NCI-H460 (cell line): ENCODE data around the gene XCL1. TPM values are rescaled to one million over a fixed set of nuclear protein-coding genes. Genes with fewer than 3 reads are reported as not detected.
"Not testable (repeated sequence)": the region's sequence is repeated elsewhere in the genome, so short reads cannot be mapped to it uniquely, and the experiment has no call there.

Experiments used
- DNase-seq: peaks from one replicate; pipeline ENCODE4 v3.0.0-alpha.2; 2016; ENCODE audit warnings: low read depth; ENCODE audit errors: extremely low read depth
- polyA plus RNA-seq: library from polyadenylated mRNA; depleted of rRNA; stranded (reverse); fragments of >200 nt; gene quantifications from 2 replicates; pipeline ENCODE4 v1.2.3, GENCODE V29; 2014; cell fraction: nucleus; rRNA removed
- total RNA-seq: library from RNA; depleted of rRNA; stranded (reverse); fragments of >200 nt; shearing (Covaris generic); gene quantifications from 2 replicates; pipeline ENCODE4 v1.2.3, GENCODE V29; 2014; rRNA removed

Gene XCL1, protein sequence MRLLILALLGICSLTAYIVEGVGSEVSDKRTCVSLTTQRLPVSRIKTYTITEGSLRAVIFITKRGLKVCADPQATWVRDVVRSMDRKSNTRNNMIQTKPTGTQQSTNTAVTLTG
- total RNA-seq = not detected in 2 replicates
- not detected in 2 replicates for polyA plus RNA-seq

DNA sequence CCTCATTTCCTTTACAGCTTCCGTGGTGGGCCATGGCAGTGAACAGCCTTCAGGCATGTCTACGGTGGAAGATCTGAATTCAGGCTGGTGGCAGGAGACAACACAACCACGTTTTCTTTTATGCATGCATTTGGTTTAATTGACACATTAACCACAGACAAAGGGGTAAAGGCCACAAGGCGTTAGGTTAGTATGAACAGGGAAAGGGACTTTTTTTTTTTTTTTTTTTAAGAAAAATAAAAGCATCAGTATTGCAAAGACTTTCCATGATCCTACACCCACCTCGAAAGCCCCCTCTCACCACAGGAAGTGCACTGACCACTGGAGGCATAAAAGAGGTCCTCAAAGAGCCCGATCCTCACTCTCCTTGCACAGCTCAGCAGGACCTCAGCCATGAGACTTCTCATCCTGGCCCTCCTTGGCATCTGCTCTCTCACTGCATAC lies at the start of gene XCL1:
Gene XCL1, plus strand, starts transcription at position 361 of the 444 bp plus-strand sequence. Its CDS starts 33 bp downstream, at position 394.
- not testable (repeated sequence) for DNase-seq

DNA sequence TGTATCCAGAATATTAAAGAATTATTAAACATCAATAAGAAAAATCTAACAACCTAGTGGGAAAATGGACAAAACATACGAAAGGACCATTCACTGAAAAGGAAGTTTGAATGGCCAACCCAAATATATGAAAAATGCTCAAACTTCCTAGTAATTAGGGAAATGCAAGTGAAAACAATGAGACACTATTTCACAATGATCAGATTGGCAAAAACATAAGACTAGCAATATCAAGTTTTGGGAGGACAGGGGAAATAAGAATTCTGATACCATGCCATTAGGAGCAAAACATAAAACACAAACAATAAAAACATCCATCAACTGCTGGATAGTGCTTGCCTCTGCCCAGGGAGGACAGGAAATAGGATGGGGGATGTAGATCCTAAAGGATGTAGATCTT lies 46.9 kb upstream of the XCL1 start:
- no peak for DNase-seq

DNA sequence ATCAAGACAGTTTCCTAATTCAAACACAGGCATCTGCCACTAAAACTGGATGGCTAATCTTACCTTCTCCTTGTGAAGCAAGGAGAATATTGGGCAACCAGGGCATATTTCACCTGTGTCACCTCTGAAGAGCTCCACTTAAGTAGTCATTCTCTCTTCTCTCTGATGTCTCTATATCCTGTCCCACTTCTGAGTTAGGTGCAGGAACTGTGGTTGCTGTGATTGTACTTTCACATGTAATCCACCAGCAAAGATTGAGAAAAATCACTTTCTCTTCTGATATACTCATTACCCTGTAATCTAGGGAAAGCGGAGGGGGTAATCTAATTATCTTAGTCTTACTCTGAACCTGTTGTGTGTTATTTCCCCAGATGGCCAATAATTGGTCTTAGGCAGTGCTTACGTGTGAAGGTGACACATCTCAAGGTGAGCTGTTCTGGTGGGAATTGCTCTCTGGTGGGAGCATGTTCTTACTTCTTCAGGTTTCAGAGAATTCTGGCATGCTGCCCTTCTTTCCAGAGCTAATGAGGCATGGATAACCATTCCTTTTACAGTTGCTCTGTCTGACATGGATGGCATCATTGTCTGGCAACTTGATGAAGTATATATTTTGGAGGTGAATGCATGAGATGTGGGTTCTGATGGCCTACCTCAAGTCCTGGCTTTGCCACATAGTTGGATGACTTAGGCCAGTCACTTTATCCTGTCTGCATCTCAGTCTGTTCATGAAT lies 44.6 kb upstream of the XCL1 start:
- DNase-seq = no peak

DNA sequence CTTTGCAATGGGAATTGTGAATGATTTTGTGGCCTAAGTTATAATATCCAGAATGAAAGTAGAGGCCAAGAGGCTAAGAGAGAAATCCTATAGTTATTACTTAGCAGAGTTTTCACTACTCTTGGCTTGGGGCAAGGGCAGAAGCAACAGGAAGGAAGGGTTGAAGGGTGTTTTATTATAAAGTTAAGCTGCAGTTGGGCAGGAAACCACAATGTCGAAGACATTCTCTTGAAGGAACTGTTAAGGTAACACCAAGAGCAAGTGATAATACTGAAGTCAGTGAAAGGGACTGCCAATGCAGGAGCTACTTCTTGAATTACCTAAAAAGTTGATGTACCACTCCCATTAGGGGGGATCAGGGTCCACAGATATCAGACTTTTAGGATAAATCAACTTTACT lies 40.9 kb upstream of the XCL1 start:
- DNase-seq = no peak

DNA sequence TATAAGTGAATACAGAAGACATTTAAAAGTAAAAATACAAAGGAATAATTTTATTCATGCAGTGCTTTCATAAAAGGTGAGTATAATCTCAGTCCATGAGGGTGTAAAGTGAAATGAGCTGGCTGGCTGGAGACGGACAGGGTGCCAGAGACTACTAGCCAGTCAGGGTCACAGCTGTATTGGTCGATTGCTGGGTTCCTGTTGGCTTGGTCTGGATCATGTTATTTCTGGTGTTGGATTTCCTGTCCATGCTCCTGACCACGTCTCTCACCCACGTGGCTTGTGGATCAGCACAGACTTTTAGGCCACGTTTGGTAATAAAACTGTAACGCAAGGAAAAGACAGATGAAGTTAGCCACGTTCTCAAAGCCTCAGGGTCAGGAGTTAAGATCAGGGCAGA lies 35.6 kb upstream of the XCL1 start:
- not testable (repeated sequence) for DNase-seq

DNA sequence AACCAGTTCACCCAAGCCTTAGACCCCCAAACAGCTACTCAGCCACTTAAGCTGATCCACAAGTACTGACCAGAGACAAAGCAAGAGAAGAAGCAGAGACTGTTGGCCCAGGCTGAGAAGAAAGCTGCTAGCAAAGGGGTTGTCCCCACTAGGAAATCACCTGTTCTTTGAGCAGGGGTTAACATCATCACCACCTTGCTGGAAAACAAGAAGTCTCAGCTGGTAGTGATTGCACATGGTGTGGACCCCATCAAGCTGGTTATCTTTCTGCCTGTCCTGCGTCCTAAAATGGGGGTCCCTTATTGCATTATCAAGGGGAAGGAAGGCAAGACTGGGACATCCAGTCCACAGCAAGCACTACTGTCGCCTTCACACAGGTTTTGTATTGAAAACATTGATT lies 33.4 kb upstream of the XCL1 start:
- not testable (repeated sequence) for DNase-seq

DNA sequence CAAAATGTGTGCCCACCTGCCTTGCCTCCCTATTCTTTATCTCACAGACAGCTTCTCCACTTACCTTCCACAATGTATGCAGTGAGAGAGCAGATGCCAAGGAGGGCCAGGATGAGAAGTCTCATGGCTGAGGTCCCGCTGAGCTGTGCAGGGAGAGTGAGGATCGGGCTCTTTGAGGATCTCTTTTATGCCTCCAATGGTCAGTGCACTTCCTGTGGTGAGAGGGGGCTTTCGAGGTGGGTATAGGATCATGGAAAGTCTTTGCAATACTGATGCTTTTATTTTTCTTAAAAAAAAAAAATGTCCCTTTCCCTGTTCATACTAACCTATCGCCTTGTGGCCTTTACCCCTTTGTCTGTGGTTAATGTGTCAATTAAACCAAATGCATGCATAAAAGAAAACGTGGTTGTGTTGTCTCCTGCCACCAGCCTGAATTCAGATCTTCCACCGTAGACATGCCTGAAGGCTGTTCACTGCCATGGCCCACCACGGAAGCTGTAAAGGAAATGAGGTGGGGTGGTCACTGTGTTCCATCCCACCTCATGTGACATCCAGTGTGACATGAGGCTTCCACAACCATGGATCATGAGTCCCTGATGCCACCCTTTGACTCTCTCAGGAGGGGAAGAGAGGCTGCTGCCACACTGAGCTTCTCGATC lies 32.4 kb upstream of the XCL1 start, which contains the start of gene XCL2:
Gene XCL2, minus strand, starts transcription at position 158 of the 659 bp plus-strand sequence. Its CDS starts 33 bp downstream, at position 125.
- DNase-seq = not testable (repeated sequence)

DNA sequence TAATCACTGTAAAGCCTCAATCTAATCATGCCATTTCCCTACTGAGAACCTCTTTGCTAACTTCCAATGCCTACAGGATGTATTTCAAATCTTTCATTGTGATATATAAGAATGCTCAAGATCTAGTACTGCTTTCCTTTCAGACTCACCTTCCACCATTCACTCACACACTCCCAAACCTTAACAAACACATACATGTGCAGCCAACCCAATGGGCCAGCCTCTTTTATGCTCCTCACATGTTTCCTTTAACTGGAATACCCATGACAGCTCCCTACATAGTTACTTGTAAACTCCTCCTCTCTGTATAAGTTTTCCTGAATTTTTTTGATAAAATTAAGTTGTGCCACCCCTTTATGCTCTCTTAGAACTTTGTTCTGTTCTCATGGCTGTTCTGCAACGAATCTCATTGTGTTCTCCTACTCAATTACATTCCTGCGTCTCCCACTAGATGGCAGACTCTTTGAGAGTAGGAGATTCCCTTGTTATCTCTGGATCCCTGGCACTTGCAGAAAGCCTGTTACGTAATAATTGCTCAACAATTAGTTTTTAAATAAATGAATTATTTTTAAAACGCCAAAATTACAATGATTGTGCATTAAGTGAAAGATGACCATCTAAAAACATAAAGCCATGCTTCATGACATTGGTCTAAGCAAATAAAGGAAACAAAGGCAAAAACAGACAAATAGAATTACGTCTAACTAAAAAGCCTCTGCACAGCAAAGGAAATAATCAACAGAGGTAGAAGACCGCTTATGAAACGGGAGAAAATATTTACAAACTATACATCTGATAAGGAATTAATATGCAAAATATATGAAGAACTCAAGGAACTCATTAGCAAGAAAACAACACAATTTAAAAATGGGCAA lies 30.5 kb upstream of the XCL1 start:
- peak; percentile 42 for DNase-seq

DNA sequence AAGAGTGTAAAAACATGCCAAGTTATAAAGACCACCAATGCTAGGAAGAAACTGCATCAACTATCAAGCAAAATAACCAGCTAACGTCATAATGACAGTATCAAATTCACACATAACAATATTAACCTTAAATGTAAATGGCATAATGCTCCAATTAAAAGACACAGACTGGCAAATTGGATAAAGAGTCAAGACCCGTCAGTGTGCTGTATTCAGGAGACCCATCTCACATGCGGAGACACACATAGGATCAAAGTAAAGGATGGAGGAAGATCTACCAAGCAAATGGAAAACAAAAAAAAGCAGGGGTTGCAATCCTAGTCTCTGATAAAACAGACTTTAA lies 29.9 kb upstream of the XCL1 start:
- DNase-seq = not testable (repeated sequence)

DNA sequence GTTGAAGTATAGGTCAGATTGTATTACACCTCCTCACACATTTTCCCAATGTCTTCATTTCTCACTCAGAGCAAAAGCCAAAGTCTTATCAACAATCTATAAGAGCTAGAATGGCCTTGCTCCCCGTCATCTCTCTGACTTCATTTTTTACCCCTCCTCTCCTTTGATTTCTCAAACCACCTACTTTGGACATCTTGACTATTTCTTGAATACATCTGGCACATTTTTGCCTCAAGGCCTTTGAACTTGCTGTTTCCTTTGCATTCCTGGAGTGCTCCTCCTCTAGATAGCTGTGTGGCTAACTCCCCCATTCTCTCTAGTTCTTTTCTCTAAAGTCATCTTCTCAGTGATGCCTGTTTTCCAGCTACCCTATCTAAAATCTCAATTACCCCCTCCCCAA lies 25.4 kb upstream of the XCL1 start:
- DNase-seq = no peak

DNA sequence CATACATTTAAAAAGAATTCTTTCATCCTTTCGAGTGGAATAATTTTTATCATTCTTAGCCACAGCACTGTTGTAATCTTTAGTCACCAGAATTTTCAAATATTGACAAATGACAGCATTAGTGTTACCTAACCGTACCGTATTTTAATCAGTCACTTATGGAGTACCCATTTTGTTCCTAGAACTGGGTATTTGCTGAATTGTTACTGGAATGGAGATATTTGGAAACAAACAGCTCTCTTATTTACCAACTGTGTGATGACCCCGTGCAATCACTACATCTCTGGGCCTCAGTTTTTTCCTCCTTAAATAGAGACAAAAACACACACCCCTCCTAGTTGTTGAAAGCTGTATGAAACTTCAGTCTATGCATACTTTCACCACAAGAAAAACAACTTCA lies 24.7 kb upstream of the XCL1 start:
- no peak for DNase-seq

DNA sequence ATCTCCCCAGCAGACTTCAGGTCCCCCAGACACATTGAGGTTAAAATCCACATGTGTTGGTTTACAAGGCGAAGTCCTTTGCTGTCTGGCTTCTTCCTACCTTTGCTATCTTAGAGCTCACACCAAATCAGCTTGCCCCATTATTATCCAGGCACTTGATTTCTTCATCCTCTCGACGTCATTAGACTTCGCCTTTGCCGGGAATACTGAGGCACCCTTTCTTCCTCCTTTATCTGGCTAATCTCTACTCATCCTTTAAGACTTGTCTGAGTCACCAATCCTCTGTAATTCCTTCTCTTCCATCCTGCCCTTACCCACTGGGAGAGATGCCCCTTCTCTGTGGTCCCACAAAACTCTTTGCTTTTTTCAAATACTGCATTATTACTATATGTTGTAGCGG lies 23.4 kb upstream of the XCL1 start:
- DNase-seq = no peak

DNA sequence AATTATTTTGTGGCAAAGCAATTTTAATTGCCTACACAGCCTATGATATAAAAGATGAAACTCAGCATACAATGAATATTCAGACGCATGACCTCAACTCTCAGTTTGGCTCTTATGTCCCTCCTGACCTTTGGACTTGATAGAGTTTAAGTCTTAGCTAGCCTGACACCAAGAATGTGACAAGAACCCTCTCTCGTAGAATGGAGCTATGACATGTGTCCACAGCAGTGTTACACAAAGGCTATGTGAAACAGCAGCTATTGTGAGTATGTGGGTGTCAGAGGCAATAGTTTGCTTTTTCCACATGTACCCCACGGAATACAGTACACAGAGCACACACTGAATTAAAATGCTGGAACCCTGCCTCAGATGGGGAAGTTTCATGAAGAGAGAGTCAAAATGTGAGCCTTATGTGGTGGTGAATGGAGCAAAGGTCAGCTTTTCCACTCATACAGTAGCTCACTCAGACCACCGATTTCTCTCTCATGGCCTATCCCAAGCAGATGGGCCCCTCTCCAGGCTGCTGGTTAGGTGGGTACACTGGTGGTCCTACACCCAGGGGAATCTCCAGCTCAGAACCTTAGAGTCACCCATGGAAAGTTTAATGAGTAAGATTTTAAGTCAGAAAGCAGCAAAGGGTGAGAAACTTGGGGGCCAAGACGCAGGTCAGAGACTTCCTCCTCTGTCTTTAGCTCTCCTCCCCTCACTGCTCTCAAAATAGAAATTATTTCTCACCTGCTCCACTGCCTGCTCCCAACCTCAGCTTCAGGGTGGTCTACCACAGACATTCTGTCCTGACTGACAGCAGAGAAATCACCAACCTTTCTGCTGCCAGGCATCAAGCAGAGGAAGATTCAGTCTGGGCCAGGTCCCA lies 22.5 kb upstream of the XCL1 start:
- DNase-seq = no peak

DNA sequence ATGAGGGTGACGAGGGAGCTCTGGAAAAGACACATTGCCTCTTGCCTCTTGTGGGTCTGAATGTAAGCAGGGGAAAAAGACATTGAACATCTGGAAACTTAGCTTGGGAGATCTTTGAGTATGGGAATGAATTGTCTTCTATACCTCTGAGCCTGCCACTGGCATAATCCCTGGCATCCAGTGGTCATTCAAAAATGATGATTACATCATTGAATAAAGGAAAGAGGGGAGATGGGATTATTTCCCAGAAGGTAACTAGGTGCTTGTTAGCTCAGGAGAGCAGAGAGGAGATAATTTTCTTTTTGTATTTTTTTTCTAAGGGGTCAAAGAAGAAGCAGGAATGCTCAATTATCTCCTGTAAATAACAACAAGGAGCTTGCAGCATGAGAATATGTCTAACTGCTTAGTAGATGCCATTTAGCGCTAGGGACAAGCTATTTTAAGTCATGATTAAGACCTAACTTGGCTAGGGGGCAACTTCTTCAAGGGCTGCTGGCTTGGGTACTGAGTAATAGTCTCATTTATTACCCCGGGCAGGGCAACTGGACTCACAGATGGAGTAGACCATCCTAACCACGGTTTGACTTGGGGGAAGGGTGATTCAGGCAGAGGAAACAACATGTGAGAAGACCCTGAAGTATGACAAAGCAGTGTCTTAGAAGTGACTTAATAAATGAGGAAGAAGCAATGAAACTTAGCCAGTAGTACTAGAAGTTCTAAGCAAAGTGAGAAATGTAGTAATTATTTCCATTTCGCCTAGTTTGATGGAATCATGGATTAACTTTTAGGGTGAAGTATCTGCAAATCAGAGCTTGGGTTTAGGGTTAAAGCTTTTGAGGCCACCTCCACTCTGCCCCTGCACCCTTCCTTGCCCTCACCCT lies 21.6 kb upstream of the XCL1 start:
- DNase-seq = no peak

DNA sequence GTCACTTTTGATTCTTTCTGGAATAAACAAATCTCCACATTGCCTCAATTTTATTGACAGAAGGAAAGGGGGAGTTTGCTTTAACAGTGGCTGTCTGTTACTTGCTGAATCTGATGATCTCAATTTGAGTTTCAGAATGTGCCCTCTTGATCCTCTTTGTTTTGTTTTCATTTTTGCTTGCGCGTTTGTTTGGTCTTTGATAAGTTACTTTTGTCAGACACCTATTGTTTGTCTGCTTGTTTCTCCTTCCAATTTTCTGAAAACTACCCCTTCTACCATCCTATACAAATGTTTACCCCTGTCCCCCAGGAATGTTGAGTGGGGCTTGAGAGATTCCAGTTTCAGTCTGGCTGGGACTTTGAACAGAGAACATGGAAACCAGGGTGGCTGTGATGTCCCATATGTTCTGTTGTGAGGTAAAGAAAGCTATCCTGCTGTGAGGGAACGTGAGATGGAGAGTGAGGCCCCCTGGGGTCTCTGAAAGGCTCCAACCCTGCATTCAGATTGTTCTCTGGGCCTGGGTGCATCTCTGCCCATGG lies 20.8 kb upstream of the XCL1 start:
- no peak for DNase-seq

DNA sequence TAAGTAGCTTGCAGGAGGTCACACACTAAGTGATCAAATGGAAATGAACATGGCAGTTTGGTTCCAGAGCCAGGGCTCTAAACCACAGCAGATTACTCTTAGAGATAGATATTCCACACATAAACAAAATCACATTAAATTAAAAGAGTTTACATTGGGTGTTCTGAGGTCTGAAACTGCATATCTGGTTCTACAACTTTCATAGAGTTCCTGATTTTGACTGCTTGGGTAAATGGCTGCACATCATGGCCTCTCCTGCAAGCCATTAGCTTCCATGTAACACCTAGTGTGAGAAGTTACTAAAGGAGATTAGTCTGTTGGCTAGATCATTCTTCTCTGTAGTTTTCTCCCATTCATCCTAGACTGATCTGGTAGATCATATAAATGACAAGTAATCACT lies 19.8 kb upstream of the XCL1 start:
- no peak for DNase-seq

DNA sequence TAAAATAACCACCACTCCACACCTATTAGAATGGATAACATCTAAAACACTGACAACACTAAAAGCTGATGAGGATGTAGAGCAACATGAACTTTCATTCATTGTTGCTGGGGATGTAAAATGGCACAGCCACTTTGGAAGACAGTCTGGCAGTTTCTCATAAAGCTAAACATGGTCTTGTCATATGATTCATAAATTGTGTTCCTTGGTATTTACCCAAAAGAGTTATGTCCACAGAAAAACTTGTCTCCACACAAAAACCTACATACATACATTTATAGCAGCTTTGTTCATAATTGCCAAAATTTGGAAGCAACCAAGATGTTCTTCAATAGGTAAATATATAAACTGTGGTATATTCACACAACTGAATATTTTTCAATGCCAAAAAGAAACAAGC lies 16.0 kb upstream of the XCL1 start:
- no peak for DNase-seq

DNA sequence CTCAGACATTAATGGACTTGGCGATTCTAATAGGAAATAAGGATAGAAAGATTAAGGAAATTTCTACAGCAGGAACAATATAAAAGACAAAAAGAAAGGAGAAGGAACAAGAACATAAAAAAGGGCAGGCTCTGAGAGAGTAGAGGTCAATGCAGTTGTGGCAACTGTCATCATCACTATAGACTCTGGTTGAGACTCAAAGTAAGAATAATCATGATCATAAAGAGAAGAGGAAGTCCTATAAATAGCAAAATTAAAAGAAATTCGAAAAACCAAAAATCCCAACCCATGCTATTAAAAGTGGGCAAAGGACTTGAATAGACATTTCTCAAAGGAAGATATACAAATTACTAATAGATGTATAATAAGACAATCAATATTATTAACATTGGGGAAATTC lies 14.4 kb upstream of the XCL1 start:
- no peak for DNase-seq

DNA sequence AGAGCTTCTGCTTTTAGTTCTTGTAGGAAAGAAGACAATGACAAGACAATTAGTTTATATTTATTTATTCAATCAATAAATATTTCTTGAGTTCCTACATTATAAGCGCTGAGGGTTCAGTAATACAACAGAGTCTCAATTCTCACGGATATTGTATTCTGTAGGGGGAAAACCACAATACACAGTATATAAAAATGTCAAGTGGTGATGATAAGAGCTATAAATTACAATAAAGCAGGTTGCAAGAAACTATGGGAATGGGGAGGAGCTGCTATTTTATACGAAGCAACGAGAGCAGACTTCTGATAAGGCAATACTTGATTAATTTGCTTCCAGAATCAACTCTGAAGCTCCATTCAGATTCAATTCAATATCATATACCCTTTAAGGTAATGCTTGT lies 10.6 kb upstream of the XCL1 start:
- DNase-seq = no peak
